Measurements from ENCODE around the gene TPCN2. TPM values are rescaled to one million over a fixed set of nuclear protein-coding genes. Genes with fewer than 3 reads are reported as not detected.
"Not testable (repeated sequence)": the region's sequence is repeated elsewhere in the genome, so short reads cannot be mapped to it uniquely, and the experiment has no call there.

TPCN2 gene
- total RNA-seq (2021; ENCODE audit: unreplicated experiment) = 20.6 TPM
- 18.9 TPM for polyA plus RNA-seq (2012; ENCODE audit: insufficient read length)
- Bru-seq, nascent RNA = percentile 57 among the genes with signal in this experiment
- percentile 68 among the genes with signal in this experiment for BruChase-seq, experiment 1, labeled RNA remaining after a 2-hour chase
- BruChase-seq, experiment 2, labeled RNA remaining after a 6-hour chase = percentile 65 among the genes with signal in this experiment
- long read RNA-seq, transcript TPCN2-201 (25 exons, 2,931 nt) = major isoform, 5 of 51 reads
- long read RNA-seq, partial matches to known transcripts = 11 of 51 reads
- long read RNA-seq, other reads (novel, unspliced or antisense) = 34 of 51 reads

GRCh38 chr11:69048694-69049489, at the start of gene TPCN2:
Gene TPCN2 (plus strand): TSS chr11:69048932. CDS start chr11:69048998, 66 bp downstream.
- H3K4me3 ChIP-seq (ENCODE audit: low read depth in 2 of 2, low read length in 2 of 2) = peak within 1 kb of the TSS; percentile 72 to 86
- H3K36me3 ChIP-seq (ENCODE audit: control insufficient read depth, insufficient read depth, low read length) = no peaks in the 10 kb centered on the region; the same call in 1 of the 2 replicates
- peak within 1 kb of the TSS; percentile 87 for H3K27ac ChIP-seq (ENCODE audit: low read length)
- ATAC-seq = peak; percentile 95
- intact Hi-C loops (cut with micrococcal nuclease; ENCODE audit: unreplicated experiment) = no loop called here
- H3K27me3 ChIP-seq (ENCODE audit: control insufficient read depth, insufficient read depth, low read length) = no peaks in the 10 kb centered on the region
- TF ChIP-seq POLR2AphosphoS5 (IDR thresholded peaks at IDR 0.05; ENCODE audit: low read depth, low read length) = peak; percentile 80
- TF ChIP-seq, protein P1, sequence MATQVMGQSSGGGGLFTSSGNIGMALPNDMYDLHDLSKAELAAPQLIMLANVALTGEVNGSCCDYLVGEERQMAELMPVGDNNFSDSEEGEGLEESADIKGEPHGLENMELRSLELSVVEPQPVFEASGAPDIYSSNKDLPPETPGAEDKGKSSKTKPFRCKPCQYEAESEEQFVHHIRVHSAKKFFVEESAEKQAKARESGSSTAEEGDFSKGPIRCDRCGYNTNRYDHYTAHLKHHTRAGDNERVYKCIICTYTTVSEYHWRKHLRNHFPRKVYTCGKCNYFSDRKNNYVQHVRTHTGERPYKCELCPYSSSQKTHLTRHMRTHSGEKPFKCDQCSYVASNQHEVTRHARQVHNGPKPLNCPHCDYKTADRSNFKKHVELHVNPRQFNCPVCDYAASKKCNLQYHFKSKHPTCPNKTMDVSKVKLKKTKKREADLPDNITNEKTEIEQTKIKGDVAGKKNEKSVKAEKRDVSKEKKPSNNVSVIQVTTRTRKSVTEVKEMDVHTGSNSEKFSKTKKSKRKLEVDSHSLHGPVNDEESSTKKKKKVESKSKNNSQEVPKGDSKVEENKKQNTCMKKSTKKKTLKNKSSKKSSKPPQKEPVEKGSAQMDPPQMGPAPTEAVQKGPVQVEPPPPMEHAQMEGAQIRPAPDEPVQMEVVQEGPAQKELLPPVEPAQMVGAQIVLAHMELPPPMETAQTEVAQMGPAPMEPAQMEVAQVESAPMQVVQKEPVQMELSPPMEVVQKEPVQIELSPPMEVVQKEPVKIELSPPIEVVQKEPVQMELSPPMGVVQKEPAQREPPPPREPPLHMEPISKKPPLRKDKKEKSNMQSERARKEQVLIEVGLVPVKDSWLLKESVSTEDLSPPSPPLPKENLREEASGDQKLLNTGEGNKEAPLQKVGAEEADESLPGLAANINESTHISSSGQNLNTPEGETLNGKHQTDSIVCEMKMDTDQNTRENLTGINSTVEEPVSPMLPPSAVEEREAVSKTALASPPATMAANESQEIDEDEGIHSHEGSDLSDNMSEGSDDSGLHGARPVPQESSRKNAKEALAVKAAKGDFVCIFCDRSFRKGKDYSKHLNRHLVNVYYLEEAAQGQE (IDR thresholded peaks at IDR 0.05; ENCODE audit: insufficient read depth in 1 of 2, low read depth in 2 of 2, low read length in 1 of 2) = no peak
- TF ChIP-seq SIN3A (IDR thresholded peaks at IDR 0.05; ENCODE audit: borderline replicate concordance, insufficient read depth, low read depth, low read length) = peak; percentile 64; the same call in 1 of the 2 replicates
- no peak for TF ChIP-seq TCF7L2 (IDR thresholded peaks at IDR 0.05; ENCODE audit: low read depth, low read length)
- TF ChIP-seq CTCF (IDR thresholded peaks at IDR 0.05) = no peak
- CTCF ChIA-PET = interaction anchor here (0.6 to 0.7 kb wide), 3 partner anchors 250 to 1331 kb away, joined by 3 to 4 read pairs (median 3); no protein-coding TSS in a partner anchor
- in situ Hi-C loops (cut with HindIII; ENCODE audit: low pct_unique_long_range_greater_than_20kb, low sequenced_read_pairs) = no loop called here
- no TSS peak for BruUV-seq (replicated peaks)
- H3K9me3 ChIP-seq (ENCODE audit: control insufficient read depth, insufficient read depth, low read depth, low read length) = no peaks in the 10 kb centered on the region
- peaks cover 37% of the 10 kb centered on the region for H3K4me1 ChIP-seq (ENCODE audit: control insufficient read depth, insufficient read depth, low read length)
- peak; percentile 89 for DNase-seq (ENCODE audit: low read depth, low spot score)
- POLR2A ChIA-PET = interaction anchor here (0.7 to 1.1 kb wide), 3 partner anchors 36 to 448 kb away, joined by 3 to 4 read pairs (median 3); no protein-coding TSS in a partner anchor

- in situ Hi-C loops (cut with HindIII; ENCODE audit: low pct_unique_long_range_greater_than_20kb, low sequenced_read_pairs) = no loop called here
- no TSS peak for BruUV-seq (replicated peaks)
- no peak for TF ChIP-seq TCF7L2 (IDR thresholded peaks at IDR 0.05; ENCODE audit: low read depth, low read length)
- Histone ChIP-seq H3K4me3 (ENCODE audit: low read depth in 2 of 2, low read length in 2 of 2) (no peak overlapping the region), H3K27me3 (ENCODE audit: control insufficient read depth, insufficient read depth, low read length) (no peaks in the 10 kb centered on the region), H3K4me1 (ENCODE audit: control insufficient read depth, insufficient read depth, low read length) (peaks cover 7% of the 10 kb centered on the region), H3K9me3 (ENCODE audit: control insufficient read depth, insufficient read depth, low read depth, low read length) (no peaks in the 10 kb centered on the region), H3K36me3 (ENCODE audit: control insufficient read depth, insufficient read depth, low read length) (no peaks in the 10 kb centered on the region), H3K27ac (ENCODE audit: low read length) (no peak overlapping the region)
- ChIA-PET POLR2A (interaction anchor here (0.6 kb wide), 1 partner anchor 198 kb away, joined by 3 read pairs; no protein-coding TSS in a partner anchor), CTCF (no interaction called here)
- DNase-seq (ENCODE audit: low read depth, low spot score) (no peak), ATAC-seq (no peak)
- intact Hi-C loops (cut with micrococcal nuclease; ENCODE audit: unreplicated experiment) = no loop called here
Measured at GRCh38 chr11:68999093-68999747, 49.5 kb upstream of the TPCN2 start.

DNA sequence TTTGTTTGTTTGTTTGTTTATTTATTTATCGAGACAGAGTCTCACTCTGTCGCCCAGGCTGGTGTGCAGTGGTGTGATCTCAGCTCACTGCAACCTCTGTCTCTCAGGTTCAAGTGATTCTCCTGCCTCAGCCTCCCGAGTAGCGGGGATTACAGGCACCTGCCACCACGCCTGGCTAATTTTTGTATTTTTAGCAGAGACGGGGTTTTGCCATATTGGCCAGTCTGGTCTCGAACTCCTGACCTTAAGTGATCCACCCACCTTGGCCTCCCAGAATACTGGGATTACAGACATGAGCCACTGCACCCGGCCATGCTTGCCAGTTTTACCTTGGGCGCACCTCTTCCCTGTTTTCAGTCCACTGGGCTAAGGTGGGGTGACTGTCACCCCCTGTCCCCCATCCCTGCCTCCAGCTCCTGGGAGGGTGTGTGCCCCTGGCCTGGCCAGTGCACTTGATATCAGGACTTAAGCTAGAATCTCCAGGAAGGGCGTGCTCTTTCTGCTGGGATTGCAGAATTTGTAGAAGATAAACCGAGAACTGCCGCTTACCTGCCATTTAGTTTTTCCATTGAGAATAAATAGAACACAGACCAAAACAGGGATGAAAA, 48.9 kb upstream of the TPCN2 start:
- BruUV-seq (replicated peaks); in situ Hi-C loops (cut with HindIII; ENCODE audit: low pct_unique_long_range_greater_than_20kb, low sequenced_read_pairs); ATAC-seq; H3K4me3 ChIP-seq (ENCODE audit: low read depth in 2 of 2, low read length in 2 of 2); H3K9me3 ChIP-seq (ENCODE audit: control insufficient read depth, insufficient read depth, low read depth, low read length); H3K4me1 ChIP-seq (ENCODE audit: control insufficient read depth, insufficient read depth, low read length); H3K27ac ChIP-seq (ENCODE audit: low read length); H3K27me3 ChIP-seq (ENCODE audit: control insufficient read depth, insufficient read depth, low read length); H3K36me3 ChIP-seq (ENCODE audit: control insufficient read depth, insufficient read depth, low read length); intact Hi-C loops (cut with micrococcal nuclease; ENCODE audit: unreplicated experiment); DNase-seq (ENCODE audit: low read depth, low spot score): not testable (repeated sequence)
- CTCF ChIA-PET = interaction anchor here (0.6 kb wide), 1 partner anchor 11 kb away, joined by 3 read pairs; no protein-coding TSS in a partner anchor
- POLR2A ChIA-PET = interaction anchor here (0.6 kb wide), 1 partner anchor 199 kb away, joined by 3 read pairs; no protein-coding TSS in a partner anchor
